ENCODE results near the gene FIGLA.

Gene FIGLA

DNA sequence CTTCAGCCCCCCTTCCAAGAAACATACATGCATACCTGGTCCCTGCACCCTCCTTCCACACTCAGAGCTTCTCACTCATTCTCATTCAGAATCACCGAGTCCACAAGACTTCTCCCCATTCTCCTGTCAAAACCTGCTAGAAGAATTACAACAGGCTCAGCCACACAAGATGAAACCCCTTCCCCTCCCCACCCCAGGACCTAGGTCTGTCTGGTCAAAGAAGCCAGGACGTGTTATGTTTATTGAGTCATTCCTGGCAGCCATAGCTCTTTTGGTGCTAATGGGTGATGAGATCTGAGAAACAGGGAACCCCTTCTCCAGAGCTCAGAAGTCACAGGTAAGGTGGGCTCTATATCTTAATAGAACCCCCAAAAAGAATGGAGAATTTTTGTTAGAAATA is 21.0 kb downstream of the FIGLA start:
- no peak for DNase-seq

DNA sequence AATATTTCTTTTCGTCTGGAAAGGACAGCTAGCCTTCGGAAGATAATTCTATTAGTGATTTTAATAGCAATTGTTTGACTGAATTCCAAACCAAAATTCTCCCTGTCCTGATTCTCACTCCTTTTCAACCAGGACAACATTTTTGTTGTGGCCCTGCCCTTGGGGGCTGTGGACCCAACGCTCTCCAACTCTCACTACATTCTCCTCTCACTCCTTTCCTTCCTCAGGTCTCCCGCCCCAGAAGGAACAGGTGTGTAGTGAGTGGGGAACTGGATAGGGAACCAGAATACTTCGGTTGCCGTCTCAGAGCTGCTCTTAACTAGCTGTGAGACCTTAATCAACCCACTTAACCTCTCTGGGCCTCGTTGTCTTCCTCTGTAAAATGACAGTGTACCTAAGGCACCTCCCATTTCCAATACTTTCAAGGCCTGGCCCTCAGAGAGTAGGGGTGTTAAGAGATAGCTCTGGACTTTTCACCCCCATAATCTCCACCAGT is 21.8 kb downstream of the FIGLA start:
- no peak for DNase-seq

DNA sequence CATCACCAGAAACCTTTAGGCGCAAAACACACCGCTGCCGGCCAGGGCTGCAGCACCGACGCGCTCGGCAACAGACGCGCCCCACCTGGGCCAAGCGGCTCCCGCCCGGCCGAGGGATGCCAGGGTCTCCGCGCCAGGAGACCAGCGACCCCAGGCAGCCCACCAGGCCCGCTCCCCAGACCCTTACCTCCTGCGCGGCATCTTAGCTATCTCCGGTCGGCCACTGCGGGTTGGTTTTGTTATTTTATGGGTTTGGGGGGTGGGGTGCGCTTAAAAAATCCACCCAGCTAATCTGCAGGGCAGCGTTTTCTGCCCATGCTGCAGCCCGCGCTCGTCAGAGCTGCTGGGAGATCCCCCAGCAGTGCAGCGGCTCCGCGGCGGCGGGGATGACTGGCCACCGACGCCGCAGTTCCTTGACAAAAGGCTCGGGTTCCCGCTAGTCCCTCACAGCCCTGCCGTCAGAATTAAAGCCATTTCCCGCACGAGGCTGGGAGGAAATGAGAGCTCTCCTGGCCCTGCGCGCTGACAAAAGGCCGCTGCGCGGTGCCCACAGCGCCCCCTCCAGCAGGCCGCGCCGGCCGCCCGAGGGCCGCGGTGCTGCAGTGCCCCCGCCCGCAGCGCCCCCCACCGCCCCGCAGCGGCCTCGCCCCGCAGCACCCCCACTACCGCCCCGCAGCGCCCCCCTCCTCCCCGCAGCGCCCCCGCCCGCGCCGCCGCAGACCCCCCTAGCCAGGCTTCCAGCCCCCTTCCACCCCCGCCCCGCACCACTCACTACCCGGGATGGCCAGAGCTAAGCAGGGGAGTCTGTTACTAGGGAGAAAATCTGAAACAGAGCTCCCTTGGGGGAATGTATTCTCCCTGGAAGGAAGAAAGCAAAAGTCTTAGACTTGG is 22.5 kb downstream of the FIGLA start, which contains the start of gene ADD2:
ADD2 (minus strand) TSS at position 502 of the 891 bp plus-strand sequence. CDS start 61,792 bp downstream, outside the sequence.
- no peak for DNase-seq

DNA sequence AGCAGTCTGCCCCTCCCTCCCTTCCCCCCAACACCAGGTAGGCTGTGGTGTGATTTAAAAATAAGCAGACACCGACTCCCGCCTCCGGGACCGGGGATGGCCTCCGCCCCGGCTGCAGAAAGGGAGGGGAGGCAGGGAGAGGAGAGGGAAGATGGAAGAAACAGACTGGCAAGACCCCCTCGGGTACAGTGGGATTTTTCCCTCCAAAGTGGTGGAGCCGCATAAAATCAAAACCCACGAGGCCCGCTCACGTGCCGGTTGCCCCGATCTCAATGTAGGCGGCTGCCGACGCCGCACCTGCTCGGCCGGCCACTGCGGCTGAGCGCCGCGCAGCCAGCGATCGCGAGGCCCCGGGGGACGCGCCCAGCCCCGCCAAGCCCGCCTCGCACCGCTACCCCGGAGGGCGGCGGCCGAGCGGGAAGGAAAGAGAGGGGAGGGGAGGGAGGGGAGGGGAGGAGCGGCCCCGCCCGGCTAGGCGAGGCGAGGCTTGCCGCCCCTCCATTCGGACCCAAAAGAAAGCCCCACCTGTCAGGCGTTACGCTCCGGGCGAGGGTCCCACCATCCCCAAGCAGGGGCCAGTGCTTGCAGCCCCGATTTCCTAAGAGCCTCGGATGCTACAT is 23.3 kb downstream of the FIGLA start:
- DNase-seq, result no peak

DNA sequence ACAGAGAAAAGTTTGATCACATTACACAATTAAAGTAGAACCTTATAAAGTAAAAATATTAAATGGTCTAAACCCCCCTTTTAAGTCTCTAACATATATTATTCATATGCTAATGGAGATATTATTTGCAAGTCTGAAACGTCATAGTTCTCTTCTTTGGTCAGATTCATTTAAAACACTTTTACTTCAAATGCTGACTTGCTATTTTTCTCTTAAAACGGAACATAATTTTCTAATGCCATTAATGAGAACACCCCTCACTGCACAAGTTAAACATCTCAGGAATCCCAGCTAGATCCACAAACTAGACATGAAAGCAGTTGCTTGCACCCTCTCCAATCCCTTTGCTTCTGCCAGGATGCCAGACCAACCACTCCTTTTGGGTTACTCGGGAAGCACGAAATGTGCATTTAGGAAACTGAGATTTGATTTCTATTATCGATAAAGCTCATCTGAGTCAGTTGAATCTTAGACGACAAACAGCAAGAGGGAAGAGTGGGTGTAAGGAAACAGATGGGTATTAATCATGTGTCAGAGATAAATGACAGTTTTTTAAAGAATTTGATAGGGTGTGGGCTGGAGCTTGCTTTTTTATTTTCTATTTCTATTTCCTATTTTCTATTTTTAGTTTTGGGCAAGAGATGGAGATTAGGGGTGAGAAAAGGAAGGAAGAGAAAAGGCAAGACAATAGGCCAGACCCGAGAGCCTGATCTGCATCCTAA is 23.9 kb downstream of the FIGLA start:
- no peak for DNase-seq

DNA sequence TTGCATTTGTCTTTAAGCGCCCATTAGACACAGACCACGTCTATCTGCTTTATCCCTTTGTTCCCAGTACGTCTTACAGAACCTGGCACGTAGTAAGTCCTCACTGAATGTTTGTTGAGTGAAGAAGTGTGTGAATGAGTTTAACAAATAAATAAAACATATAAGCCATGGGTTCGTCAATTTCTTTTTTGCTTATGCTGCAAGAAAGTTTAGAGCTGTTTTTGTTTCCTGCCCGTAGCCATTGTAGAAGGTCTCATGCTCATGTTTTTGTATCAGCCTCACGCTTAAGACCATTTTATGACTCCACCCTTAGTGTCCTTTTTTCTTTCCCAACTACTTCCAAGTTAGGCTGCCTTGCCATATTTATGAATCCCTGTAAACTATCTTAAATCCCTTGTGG is 24.9 kb downstream of the FIGLA start:
- no peak for DNase-seq

DNA sequence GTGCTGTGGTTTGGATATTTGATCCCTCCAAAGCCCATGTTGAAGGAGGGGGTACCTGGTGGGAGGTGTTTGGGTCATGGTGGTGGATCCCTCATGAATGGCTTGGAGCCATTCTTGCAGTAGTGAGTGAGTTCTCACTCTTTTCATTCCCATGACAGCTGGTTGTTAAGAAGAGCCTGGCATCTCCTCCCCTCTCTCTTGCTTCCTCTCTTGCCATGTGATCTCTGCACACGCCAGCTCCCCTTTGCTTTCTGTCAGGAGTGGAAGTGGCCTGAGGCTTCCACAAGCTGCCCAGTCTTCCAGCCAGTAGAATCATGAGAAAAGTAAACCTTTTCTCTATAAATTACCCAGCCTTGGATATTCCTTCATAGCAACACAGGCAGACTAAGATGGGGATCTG is 31.0 kb downstream of the FIGLA start:
- DNase-seq, result no peak

DNA sequence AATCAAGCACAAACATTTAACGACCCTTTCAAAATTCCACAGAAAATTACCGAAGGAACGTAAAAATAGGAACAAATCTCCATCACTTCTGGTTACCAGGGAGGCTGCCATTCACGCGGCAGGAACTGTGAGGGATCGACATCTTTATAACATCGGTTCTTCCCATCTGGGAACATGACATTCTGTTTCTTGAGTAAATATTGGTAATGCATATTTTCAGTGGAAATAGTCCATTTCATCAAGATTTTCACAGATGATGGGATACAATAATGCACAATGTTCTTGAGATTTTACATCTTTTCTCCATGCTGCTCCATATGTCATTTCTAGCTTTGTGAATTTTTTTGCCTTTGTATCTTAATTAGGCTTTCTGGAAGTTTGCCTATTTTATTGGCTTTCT is 32.5 kb downstream of the FIGLA start:
- no peak for DNase-seq

DNA sequence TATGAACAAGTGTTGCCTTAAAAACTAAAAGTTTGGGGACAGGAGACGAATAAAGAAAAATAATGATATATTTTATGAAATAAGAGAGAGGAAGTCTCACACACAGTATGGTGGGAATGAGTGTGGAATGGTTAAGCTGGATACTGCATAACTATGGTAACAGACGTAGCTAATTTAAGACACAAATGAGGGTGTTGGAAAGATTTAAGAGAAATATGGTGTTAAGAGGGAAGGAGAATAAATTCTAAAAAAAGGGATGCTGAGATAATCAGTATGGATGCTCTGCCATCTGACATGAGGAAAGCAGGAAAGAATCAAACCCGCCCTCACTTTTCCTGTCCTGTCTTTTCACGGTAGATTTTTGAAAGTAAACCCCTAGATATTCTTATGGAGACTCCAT is 33.1 kb downstream of the FIGLA start:
- no peak for DNase-seq

DNA sequence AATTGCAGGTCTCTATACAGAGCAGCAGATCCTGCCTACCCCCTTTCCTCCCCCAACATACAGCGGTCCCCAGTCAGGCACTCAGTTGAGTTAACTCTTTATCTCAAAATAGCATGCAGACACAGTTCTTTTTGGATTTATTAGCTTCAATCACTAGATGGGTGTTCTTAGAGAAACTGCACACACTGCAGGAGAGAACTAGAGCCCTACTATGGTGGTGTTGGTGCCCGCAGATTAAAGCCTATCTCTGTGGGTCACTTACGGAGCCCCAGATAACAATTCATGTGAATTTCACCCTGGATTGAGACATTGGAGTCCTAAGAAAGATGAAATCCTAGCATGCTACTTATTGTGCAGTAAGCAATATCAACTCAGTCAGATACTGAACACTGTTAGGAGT is 34.3 kb downstream of the FIGLA start:
- no peak for DNase-seq

DNA sequence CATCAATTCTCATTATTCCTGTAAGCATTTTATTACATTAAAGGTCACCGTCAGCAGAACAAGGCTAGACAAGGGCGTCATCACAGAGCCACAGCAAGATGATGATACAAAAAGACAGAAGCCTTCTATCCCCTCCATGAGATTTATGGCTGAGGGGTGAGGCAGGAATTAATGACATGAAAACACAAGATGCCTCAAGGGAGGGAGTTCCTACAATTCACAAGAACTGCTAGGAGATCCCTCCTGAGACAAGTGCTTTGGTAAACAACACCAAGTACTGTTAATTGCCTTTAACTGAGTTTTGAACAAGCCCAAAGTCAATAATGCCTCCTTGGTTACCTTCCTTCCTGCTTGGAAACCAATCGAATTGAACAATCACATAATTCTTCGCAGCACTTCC is 36.5 kb downstream of the FIGLA start:
- DNase-seq, result no peak

DNA sequence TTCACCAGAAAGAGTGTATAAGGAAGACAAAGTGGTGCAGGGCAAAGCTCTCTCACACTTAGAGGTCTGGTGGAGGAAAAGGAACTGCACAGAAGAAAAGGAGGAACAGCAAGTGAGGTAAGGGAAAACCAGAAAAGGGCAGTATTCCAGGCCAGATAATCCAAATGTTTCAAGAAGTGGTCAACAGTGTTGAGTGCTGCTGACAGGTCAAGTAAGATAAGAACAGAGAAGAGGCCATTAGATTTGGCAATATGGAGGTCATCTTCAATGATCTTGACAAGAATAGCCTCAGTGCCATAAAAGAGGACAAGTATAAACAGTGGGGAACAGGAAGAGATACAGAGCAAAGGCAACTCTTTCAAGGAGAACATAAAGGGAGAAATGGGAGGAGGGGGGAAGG is 37.4 kb downstream of the FIGLA start:
- no peak for DNase-seq

DNA sequence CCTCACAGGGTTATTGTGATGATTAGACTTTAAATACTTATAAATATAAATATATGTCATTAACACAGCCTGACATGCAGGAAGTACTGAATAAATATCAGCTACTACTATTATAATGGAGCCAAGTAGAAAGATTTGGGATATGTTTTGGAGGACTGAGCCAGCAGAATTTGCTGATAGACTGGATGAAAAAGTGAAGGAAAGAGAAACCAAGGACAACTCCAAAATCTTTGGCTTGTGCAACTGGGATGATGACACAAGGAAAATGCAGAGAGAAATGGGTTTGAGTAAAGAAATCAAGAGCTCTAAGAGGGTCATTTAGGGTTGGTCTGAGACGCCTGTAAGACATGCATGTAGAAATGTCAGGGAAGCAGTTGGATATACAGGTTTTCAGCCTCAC is 38.0 kb downstream of the FIGLA start:
- no peak for DNase-seq

DNA sequence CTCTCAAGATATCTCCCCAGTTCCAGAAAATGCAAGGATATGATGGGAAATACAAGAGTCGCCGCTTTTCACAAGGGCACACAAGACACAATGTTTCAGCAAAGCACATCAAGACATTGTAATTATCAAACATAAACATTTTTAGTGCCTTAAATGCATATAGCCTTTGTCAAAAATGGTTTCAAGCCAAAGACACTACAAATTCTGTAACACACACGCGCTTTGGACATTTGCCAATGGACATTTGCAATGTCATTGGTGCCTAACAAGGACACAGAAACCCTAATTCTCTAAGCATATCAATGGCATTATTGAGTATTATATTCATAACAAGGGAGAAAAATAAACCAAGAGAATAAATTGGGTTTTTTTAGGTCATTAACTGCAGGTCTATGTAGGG is 38.6 kb downstream of the FIGLA start:
- no peak for DNase-seq

DNA sequence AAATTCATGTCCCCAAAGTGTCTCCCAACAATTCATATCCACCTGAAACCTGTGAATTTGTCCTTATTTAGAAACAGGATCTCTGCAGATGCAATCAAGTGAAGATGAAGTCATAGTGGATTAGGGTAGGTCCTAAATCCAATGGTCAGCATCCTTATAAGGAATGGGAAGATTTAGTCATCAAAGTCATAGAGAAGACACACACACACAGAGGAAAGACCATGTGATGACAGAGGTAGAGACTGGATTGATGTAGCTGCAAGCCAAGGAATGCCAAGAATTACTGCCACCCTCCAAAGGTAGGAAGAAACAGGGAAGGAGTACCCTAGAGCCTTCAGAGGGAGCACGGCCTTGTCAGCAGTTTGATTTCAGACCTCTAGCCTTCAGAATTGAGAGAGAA is 40.1 kb downstream of the FIGLA start:
- DNase-seq, result no peak

DNA sequence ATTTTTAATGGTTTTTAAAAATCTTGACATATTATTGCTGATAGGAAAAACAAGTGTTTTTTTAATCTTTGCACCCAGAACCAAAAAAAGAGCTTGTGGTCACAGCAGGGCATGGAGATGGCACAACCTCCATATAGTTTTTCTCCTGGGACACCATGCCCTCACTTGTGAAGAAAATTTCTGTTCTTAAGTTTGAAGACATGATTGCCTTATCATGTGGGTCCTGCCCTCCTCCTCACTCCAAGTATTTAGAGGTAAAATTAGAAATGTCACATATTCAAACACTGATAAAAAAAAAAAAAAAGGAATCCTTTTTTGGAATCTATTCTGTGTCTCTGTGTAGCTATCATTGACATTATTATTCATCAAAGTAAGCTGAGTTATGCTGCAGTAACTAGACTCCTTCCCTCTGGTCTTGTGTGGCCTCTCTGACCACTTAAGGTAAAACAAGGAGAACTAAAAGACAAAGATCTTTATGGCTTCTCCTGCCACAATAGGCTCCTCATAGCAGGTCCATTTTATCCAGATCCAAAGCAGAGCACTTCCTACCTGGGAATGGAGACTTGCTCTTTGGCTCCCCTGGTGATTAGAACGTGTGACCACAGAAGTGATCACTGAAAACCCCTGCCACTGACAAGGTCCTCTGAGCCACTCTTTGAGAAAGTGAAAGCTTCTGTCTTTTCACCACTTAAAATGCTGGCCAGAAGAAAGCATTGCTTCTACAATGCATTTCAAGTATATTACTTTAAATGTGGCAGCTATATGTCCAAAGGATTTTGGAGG is 42.2 kb downstream of the FIGLA start:
- DNase-seq, result no peak

DNA sequence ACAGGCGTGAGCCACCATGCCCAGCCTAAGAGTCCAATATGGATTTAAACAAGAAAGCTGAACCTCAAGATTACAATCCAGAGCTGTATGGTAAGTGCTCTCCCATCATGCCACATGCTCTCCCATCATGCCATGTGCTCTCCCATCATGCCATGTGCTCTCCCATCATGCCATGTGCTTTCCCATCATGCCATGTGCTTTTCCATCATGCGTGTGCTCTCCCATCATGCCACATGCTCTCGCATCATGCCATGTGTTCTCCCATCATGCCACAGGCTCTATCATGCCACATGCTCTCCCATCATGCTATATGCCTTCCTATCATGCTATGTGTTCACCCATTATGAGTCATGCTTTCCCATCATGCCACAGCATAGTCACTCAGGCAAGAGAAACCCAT is 43.2 kb downstream of the FIGLA start:
- no peak for DNase-seq

DNA sequence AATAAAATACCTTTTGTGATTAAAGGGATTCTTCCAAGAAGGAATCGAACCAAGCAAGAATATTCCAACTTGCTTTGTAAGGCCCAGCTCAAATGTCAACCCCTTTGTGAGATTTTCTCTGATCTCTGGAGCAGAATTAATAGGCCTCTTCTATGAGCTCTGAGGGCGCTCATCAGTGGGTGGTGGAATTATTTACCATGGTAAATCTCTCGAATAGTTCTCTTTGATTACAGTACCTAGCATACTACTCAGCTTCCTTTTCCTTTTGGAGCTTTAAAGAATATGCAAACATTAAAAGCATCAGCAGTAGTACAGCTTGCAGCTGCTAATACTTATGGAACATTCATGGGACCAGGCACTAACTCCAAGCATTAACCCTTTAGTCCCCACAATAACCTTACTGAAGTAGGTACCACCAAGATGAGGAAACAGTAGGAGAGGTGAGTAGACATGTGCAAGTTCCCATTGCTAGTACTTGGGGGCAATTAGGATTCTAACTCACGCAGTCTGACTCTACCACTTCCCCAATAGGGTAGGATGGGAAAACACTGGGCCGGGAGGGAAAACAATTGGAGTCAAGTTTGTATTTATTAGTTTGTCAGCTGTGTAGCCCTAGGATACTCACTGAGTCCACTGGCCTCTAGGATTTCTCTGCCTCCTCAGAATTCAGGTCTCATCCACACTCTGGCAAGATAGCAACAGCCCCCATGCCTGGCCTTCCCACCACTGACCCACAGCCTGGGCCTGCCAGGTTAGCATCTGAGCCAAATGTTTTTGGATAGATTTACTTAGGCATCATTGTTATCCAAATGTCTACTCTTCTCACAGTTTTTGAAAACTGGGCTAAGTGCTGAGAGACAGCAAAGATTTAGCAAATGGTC is 44.1 kb downstream of the FIGLA start:
- DNase-seq, result no peak

DNA sequence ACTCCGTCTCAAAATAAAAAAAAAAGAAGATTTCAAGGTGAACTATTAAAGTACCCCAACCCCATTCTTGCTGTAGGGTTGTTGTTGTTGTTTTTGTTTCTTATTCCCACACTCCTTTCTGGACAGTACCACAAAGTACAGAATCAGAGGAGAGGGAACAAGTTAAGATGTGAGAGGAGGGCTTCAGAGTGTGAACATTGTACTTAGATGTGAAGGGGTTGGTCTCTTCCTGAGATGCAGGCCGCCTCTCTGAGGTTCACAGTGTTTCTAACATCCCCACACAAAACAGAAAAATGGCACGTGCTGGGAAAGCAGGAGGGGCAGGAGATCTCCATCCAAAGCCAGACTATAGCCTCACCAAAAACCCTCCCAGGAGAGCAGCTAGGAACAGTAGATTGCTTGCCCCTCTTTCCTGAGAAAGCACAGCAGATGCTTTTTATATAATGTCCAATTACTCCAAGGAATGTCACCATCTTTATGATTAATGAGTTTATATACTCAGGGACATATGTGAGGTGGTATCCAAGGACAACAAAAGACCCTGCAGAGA is 45.1 kb downstream of the FIGLA start:
- no peak for DNase-seq

DNA sequence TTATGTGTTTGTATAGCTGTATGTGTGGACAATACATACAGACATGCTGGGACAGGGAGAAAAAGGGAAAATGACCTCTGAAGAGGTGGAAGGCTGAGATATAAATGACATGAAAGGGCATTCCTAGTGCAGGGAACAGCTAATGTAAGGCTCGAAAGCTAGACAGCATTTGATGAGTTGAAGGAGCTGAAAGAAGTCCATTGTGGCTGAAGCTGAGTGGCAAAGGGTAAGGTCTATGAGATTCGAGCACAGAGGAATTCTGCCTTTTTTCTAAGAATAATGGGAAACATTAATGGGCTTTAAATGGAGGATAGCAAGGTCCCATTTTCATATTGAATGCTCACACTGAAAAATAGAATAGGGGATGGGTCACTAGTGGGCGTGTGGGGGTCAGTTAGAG is 46.0 kb downstream of the FIGLA start:
- DNase-seq, result no peak

DNA sequence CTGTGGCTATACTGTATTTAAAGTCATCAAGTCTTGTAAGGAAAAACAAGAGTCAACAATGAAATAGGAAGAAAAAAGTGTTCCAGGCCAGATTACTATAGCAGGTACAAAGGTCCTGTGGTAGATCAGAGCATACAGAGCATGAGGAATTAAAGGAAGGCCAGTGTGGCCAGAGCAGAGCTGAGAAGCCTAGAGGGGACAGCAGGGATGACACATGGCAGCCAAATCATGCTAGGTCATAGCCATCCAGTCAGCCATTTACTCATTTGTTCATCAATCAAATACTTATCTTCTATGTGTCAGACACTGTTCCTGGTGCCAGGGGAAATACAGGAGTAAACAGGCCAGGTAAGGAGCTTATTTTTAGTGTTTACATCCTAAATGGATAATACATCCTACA is 46.8 kb downstream of the FIGLA start:
- no peak for DNase-seq
